ENCODE data around the gene ANXA2. TPM values are rescaled to one million over a fixed set of nuclear protein-coding genes. Genes with fewer than 3 reads are reported as not detected.

The ANXA2 gene
- total RNA-seq, 4 donors from 2014 or later = 376 to 811 (median 549) TPM

DNA sequence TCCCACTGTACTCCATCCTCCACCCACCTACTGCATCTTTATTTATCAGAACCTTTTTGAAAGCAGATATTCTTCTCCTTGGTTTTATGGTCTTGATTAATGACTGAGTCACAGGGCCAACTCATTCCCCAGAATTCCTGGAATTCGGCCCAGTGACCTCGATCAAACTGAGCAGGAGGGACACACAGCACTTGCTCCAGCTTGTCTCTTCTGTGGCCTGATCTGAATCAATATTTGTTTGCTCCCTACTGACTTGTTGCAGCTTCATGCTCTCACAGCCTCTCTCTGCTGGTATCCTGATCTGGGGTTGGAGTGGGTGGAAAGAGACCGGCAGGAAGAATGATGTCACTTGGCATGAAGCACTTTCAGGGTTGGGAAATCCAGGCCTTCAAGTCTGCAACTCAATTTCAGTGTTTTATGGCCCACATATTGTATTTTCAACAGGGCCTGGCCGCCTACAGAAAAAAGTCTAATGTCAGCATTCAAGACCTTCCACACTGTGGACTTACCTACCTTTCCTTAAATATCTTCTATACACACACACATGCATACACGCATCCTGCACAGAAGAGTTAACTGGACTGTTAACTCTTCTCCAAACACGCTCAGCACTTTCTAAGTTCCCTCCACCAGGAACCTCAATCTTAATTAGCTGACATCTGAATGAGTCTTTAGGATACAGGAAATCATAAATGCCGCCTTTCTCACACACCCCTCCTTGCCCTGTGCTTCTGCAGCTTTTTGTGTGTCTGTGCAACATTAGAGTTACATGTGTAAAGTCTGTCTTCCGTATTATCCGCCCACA, 4.6 kb downstream of the ANXA2 start:
- Histone ChIP-seq H3K27me3 (no peaks in the 10 kb centered on the region), H3K27ac (peak overlapping the region; percentile 90 to 96), H3K9me3 (no peaks in the 10 kb centered on the region), H3K36me3 (no peaks in the 10 kb centered on the region), H3K4me3 (no peak overlapping the region), H3K4me1 (peaks cover 34 to 36% of the 10 kb centered on the region in 2 donors)
- DNase-seq = peak; percentile 76 to 92
- intact Hi-C loops (cut with DNase I; ENCODE audit: low total_unique reads) = no loop called here
- TF ChIP-seq, protein P1, sequence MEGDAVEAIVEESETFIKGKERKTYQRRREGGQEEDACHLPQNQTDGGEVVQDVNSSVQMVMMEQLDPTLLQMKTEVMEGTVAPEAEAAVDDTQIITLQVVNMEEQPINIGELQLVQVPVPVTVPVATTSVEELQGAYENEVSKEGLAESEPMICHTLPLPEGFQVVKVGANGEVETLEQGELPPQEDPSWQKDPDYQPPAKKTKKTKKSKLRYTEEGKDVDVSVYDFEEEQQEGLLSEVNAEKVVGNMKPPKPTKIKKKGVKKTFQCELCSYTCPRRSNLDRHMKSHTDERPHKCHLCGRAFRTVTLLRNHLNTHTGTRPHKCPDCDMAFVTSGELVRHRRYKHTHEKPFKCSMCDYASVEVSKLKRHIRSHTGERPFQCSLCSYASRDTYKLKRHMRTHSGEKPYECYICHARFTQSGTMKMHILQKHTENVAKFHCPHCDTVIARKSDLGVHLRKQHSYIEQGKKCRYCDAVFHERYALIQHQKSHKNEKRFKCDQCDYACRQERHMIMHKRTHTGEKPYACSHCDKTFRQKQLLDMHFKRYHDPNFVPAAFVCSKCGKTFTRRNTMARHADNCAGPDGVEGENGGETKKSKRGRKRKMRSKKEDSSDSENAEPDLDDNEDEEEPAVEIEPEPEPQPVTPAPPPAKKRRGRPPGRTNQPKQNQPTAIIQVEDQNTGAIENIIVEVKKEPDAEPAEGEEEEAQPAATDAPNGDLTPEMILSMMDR (IDR thresholded peaks at IDR 0.05) = peak in 1 of 4 experiments; percentile 4
- no peak for TF ChIP-seq POLR2A (IDR thresholded peaks at IDR 0.05)

DNA sequence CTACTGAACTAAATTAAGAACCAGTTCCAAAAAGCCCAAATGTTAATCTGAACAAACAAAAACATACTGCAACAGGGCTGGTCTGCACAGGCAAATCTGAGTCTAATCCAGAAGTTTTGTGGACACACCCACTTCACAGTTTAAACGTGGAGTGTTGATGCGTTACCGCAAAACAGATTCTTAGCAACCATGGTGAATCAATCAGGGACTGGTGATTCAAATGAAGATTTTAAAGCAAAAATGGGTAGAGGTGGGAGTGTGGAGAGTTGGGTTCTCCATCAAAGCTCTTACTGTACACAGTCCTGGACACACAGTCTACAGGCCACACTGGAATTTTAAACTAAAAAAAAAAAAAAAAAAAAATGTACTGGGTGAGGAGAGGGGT, 5.2 kb downstream of the ANXA2 start:
- Histone ChIP-seq H3K9me3 (no peaks in the 10 kb centered on the region), H3K27ac (peak overlapping the region; percentile 90 to 96), H3K36me3 (no peaks in the 10 kb centered on the region), H3K4me3 (no peak overlapping the region), H3K4me1 (peaks cover 34 to 36% of the 10 kb centered on the region in 2 donors), H3K27me3 (no peaks in the 10 kb centered on the region)
- intact Hi-C loops (cut with DNase I; ENCODE audit: low total_unique reads) = no loop called here
- TF ChIP-seq, protein P1 (IDR thresholded peaks at IDR 0.05) = no peak
- TF ChIP-seq POLR2A (IDR thresholded peaks at IDR 0.05) = no peak
- DNase-seq = no peak

DNA sequence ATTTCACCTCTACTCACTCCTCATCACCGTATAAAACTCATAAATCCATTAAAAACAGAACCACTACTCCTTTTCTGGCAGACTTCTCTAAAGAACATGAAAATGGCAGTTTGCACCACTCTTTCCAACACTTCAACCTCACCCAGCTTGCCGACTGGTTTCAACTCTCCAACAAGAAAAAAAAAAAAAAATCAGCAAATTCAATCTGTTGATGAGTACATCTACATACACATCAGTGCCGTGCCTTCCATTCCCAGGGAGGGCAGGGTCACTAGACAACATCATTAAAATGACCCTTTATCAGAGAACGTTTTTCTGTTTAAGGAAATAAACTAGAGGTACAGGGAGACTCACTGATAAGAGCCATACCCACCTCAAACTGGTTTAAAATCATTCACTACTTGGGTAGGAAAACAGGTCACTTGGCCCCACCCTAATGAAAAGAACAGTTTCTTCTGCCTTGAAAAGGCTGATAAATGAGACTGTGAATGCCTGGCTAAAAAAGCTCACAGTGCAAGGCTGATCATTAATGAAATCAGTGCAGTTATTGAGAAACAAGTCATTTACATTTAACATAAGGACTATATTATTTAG, 6.0 kb downstream of the ANXA2 start:
- no peaks in the 10 kb centered on the region for H3K9me3 ChIP-seq
- intact Hi-C loops (cut with DNase I; ENCODE audit: low total_unique reads) = no loop called here
- H3K27me3 ChIP-seq = no peaks in the 10 kb centered on the region
- no peak for DNase-seq
- peaks cover 34 to 36% of the 10 kb centered on the region in 2 donors for H3K4me1 ChIP-seq
- H3K36me3 ChIP-seq = no peaks in the 10 kb centered on the region
- no peak overlapping the region for H3K4me3 ChIP-seq
- H3K27ac ChIP-seq = peak overlapping the region; percentile 90 to 96
- no peak for TF ChIP-seq POLR2A (IDR thresholded peaks at IDR 0.05)
- TF ChIP-seq, protein P1 (IDR thresholded peaks at IDR 0.05) = no peak

DNA sequence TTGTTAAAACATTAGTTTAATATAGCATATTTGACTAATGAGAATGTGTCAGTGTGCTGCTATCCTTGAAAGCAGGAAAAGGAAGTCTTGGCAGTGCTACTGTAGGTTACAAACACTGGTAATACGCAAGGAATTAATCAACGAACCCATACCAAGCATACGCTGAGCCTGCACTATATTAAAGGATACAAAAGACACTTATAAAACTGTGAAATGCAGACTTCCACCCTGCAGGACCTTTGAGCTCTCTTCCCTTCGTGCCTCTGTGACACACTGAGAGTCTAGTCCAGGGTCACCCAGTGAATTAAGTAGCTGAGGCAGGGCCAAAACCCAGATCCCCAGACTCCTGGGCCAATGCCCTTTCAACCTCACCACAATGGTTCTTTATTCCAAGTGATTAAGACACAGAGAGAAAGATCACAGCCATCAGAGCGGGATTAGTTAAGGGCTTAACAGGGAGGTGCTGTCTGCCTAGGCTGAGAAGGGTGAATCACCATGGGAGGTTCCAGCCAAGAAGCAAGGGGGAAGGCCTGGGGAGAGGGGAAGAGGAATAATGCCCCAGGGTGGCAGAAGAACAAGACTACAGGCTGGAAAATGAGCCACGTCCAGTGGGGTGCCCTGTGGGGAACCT, 6.8 kb downstream of the ANXA2 start:
- TF ChIP-seq, protein P1 (IDR thresholded peaks at IDR 0.05) = no peak
- no peak for TF ChIP-seq POLR2A (IDR thresholded peaks at IDR 0.05)
- Histone ChIP-seq H3K4me1 (peaks cover 34 to 36% of the 10 kb centered on the region in 2 donors), H3K9me3 (no peaks in the 10 kb centered on the region), H3K4me3 (no peak overlapping the region), H3K27me3 (no peaks in the 10 kb centered on the region), H3K27ac (peak overlapping the region; percentile 90 to 96), H3K36me3 (no peaks in the 10 kb centered on the region)
- peak in 1 of 2 donors; percentile 64 for DNase-seq
- intact Hi-C loops (cut with DNase I; ENCODE audit: low total_unique reads) = no loop called here

DNA sequence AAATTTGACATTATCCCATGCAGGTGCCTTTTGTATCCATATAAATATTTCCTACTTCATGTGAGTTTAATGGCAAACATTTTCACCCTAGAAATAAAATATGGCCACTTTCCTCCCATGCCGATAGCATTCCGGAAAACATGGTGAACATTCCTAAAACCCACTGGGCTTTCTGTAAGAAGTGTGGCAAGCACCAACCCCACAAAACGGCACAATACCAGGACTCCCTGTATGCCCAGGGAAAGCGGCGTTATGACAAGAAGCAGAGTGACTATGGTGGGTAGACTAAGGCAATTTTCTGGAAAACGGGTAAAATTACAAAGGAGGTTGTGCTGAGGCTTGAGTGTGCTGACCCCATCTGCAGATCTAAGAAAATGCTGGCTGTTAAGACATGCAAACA, 7.6 kb downstream of the ANXA2 start:
- Histone ChIP-seq H3K27me3 (no peaks in the 10 kb centered on the region), H3K36me3 (no peaks in the 10 kb centered on the region), H3K9me3 (no peaks in the 10 kb centered on the region), H3K27ac (peak overlapping the region; percentile 90 to 96), H3K4me1 (peaks cover 32 to 33% of the 10 kb centered on the region in 2 donors), H3K4me3 (no peak overlapping the region)
- DNase-seq = no peak
- intact Hi-C loops (cut with DNase I; ENCODE audit: low total_unique reads) = no loop called here
- TF ChIP-seq, protein P1 (IDR thresholded peaks at IDR 0.05) = no peak
- TF ChIP-seq POLR2A (IDR thresholded peaks at IDR 0.05) = no peak
